ENCODE results near the gene METTL15. TPM values are rescaled to one million over a fixed set of nuclear protein-coding genes. Genes with fewer than 3 reads are reported as not detected.

The METTL15 gene
- total and polyA plus RNA-seq, 2 of the 8 experiments (the other 6 are each of a cell fraction or from before 2014, with no cell fraction given) = 5.4 to 10.5 TPM

DNA sequence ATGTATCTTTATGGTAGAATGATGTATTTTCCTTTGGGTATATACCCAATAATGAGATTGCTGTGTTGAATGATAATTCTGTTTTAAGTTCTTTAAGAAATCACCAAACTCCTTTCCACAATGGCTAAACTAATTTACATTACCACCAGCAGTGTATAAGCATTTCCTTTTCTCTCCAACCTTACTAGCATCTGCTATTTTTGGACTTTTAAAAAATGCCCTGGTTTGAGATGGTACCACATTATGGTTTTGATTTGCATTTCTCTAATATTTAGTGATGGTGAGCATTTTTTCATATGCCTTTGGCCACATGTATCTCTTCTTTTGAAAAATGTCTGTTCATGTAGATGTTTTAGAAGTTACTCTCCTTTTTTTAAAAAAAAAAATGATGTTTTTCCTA is 142.0 kb downstream of the METTL15 start:
- no peaks in the 10 kb centered on the region for H3K27me3 ChIP-seq (replicated peaks in 1 of 4; ENCODE audit: control insufficient read depth in 3 of 4, extremely low read depth in 1 of 4, insufficient read depth in 3 of 4, low read length in 3 of 4)
- POLR2A ChIA-PET (ENCODE audit: partially characterized antibody) = no interaction called here
- no peak overlapping the region for H2AK5ac ChIP-seq (ENCODE audit: low read depth, low read length)
- no peak overlapping the region for H3K4ac ChIP-seq (replicated peaks; ENCODE audit: insufficient read length, low read depth, low read length)
- H2BK20ac ChIP-seq (ENCODE audit: low read length) = no peak overlapping the region
- no peak overlapping the region for H3K56ac ChIP-seq (replicated peaks; ENCODE audit: insufficient read length, low read depth, low read length)
- CTCF ChIA-PET (ENCODE audit: partially characterized antibody) = no interaction called here
- H4K91ac ChIP-seq (replicated peaks; ENCODE audit: insufficient read length, low read length) = no peak overlapping the region
- no peak overlapping the region for H2BK15ac ChIP-seq (ENCODE audit: low read length)
- no peaks in the 10 kb centered on the region for H3K79me1 ChIP-seq (ENCODE audit: low read depth, low read length)
- no peaks in the 10 kb centered on the region for H3K36me3 ChIP-seq (ENCODE audit: control insufficient read depth in 2 of 4, insufficient read depth in 4 of 4, low read length in 3 of 4)
- no peak overlapping the region for H3K14ac ChIP-seq (ENCODE audit: insufficient read length)
- no peak overlapping the region for H2BK5ac ChIP-seq (ENCODE audit: low read depth, low read length)
- H4K5ac ChIP-seq (ENCODE audit: insufficient read length, low read depth, low read length) = no peak overlapping the region
- TF ChIP-seq POU5F1 (IDR thresholded peaks at IDR 0.05; ENCODE audit: low read depth, low read length) (no peak), SAP30 (IDR thresholded peaks at IDR 0.05; ENCODE audit: insufficient read depth, insufficient replicate concordance, low read length) (no peak), BCL11A (IDR thresholded peaks at IDR 0.05; ENCODE audit: low read depth in 2 of 2, low read length in 2 of 2) (no peak), TEAD4 (IDR thresholded peaks at IDR 0.05; ENCODE audit: low read depth, low read length) (no peak), NANOG (IDR thresholded peaks at IDR 0.05; ENCODE audit: insufficient read depth, low read depth, low read length, poor library complexity, severe bottlenecking) (no peak), CBX8 (IDR thresholded peaks at IDR 0.05; ENCODE audit: borderline replicate concordance, low read depth, low read length) (no peak), BRCA1 (IDR thresholded peaks at IDR 0.05; ENCODE audit: low read depth, low read length) (no peak), ASH2L (IDR thresholded peaks at IDR 0.05; ENCODE audit: low read length) (no peak), JUND (IDR thresholded peaks at IDR 0.05; ENCODE audit: low read length) (no peak), KDM4A (IDR thresholded peaks at IDR 0.05; ENCODE audit: low read depth, low read length, severe bottlenecking) (no peak), TAF7 (optimal IDR thresholded peaks at IDR 0.05; ENCODE audit: borderline replicate concordance, low read depth, low read length) (no peak)
- TF ChIP-seq, protein P1, sequence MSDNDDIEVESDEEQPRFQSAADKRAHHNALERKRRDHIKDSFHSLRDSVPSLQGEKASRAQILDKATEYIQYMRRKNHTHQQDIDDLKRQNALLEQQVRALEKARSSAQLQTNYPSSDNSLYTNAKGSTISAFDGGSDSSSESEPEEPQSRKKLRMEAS (IDR thresholded peaks at IDR 0.05) = no peak
- no peak overlapping the region for H3K9ac ChIP-seq (replicated peaks in 1 of 4; ENCODE audit: extremely low read depth in 1 of 4, low read depth in 3 of 4, low read length in 3 of 4)
- no peak overlapping the region for H3K4me2 ChIP-seq (ENCODE audit: insufficient read depth in 1 of 2, low read depth in 2 of 2, low read length in 2 of 2)
- DNase-seq (ENCODE audit: low read depth in 1 of 2, low spot score in 2 of 2) (no peak), FAIRE-seq (no peak)
- peaks cover 0 to 1% of the 10 kb centered on the region in 2 experiments for H4K20me1 ChIP-seq (replicated peaks in 1 of 2; ENCODE audit: control insufficient read depth in 1 of 2, insufficient read depth in 2 of 2, low read length in 2 of 2)
- H3K27ac ChIP-seq (ENCODE audit: low read depth, low read length) = no peak overlapping the region
- no peak overlapping the region for H3K18ac ChIP-seq (ENCODE audit: extremely low read depth, low read length)
- H2BK12ac ChIP-seq (ENCODE audit: low read depth, low read length) = no peak overlapping the region
- H3K23ac ChIP-seq (ENCODE audit: insufficient read length) = no peak overlapping the region
- no peak overlapping the region for H2AFZ ChIP-seq (ENCODE audit: low read length)
- no peak overlapping the region for H2BK120ac ChIP-seq (replicated peaks; ENCODE audit: low read depth, low read length)
- H3K4me3 ChIP-seq (ENCODE audit: extremely low read depth in 1 of 4, insufficient read depth in 2 of 4, low read depth in 3 of 4, low read length in 4 of 4) = no peak overlapping the region
- no peaks in the 10 kb centered on the region for H3K23me2 ChIP-seq (ENCODE audit: low read depth, low read length)
- no peaks in the 10 kb centered on the region for H3K9me3 ChIP-seq (ENCODE audit: insufficient read depth in 2 of 2, low read depth in 1 of 2, low read length in 1 of 2)
- H3K4me1 ChIP-seq (replicated peaks in 1 of 4; ENCODE audit: control insufficient read depth in 3 of 4, insufficient read depth in 4 of 4, low read length in 3 of 4) = no peaks in the 10 kb centered on the region
- no peak overlapping the region for H4K8ac ChIP-seq (ENCODE audit: extremely low read depth, insufficient read depth, low read length)
- no peaks in the 10 kb centered on the region for H3K79me2 ChIP-seq (ENCODE audit: control insufficient read depth in 1 of 2, insufficient read depth in 2 of 2, low read length in 2 of 2)
